Measurements from ENCODE around the gene LRFN4. TPM values are rescaled to one million over a fixed set of nuclear protein-coding genes. Genes with fewer than 3 reads are reported as not detected.
"Not testable (repeated sequence)": the region's sequence is repeated elsewhere in the genome, so short reads cannot be mapped to it uniquely, and the experiment has no call there.

The LRFN4 gene
- total RNA-seq, 1 donor from 2014 or later = 13.5 TPM

- no peaks in the 10 kb centered on the region for H3K4me1 ChIP-seq
- intact Hi-C loops (cut with micrococcal nuclease) = loop anchor here (10.0 kb wide), 1 partner anchor 104 kb away; no protein-coding TSS in a partner anchor
- H3K36me3 ChIP-seq = no peaks in the 10 kb centered on the region
- H3K27ac ChIP-seq (replicated peaks) = no peak overlapping the region
- H3K4me3 ChIP-seq = no peak overlapping the region
- no peaks in the 10 kb centered on the region for H3K9me3 ChIP-seq (replicated peaks)
- no peaks in the 10 kb centered on the region for H3K27me3 ChIP-seq (ENCODE audit: low read depth)
- DNase-seq = no peak
- TF ChIP-seq, protein P1, sequence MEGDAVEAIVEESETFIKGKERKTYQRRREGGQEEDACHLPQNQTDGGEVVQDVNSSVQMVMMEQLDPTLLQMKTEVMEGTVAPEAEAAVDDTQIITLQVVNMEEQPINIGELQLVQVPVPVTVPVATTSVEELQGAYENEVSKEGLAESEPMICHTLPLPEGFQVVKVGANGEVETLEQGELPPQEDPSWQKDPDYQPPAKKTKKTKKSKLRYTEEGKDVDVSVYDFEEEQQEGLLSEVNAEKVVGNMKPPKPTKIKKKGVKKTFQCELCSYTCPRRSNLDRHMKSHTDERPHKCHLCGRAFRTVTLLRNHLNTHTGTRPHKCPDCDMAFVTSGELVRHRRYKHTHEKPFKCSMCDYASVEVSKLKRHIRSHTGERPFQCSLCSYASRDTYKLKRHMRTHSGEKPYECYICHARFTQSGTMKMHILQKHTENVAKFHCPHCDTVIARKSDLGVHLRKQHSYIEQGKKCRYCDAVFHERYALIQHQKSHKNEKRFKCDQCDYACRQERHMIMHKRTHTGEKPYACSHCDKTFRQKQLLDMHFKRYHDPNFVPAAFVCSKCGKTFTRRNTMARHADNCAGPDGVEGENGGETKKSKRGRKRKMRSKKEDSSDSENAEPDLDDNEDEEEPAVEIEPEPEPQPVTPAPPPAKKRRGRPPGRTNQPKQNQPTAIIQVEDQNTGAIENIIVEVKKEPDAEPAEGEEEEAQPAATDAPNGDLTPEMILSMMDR (IDR thresholded peaks at IDR 0.05; ENCODE audit: borderline replicate concordance) = no peak
Observed at GRCh38 chr11:66818231-66818955, 38.5 kb upstream of the LRFN4 start.

- Histone ChIP-seq H3K9me3 (replicated peaks) (no peaks in the 10 kb centered on the region), H3K4me1 (no peaks in the 10 kb centered on the region), H3K27ac (replicated peaks) (no peak overlapping the region), H3K36me3 (no peaks in the 10 kb centered on the region), H3K27me3 (ENCODE audit: low read depth) (no peaks in the 10 kb centered on the region), H3K4me3 (no peak overlapping the region)
- intact Hi-C loops (cut with micrococcal nuclease) = no loop called here
- DNase-seq = no peak
- TF ChIP-seq, protein P1 (IDR thresholded peaks at IDR 0.05; ENCODE audit: borderline replicate concordance) = no peak
Observed at GRCh38 chr11:66820381-66820780, 36.5 kb upstream of the LRFN4 start.

GRCh38 chr11:66820901-66821300 is 36.0 kb upstream of the LRFN4 start:
- no peak for DNase-seq
- Histone ChIP-seq H3K36me3 (no peaks in the 10 kb centered on the region), H3K9me3 (replicated peaks) (no peaks in the 10 kb centered on the region), H3K4me1 (no peaks in the 10 kb centered on the region), H3K4me3 (no peak overlapping the region), H3K27ac (replicated peaks) (no peak overlapping the region), H3K27me3 (ENCODE audit: low read depth) (no peaks in the 10 kb centered on the region)
- TF ChIP-seq, protein P1 (IDR thresholded peaks at IDR 0.05; ENCODE audit: borderline replicate concordance) = no peak
- intact Hi-C loops (cut with micrococcal nuclease) = no loop called here

- TF ChIP-seq, protein P1 (IDR thresholded peaks at IDR 0.05; ENCODE audit: borderline replicate concordance) = no peak
- Histone ChIP-seq H3K27ac (replicated peaks) (no peak overlapping the region), H3K36me3 (no peaks in the 10 kb centered on the region), H3K9me3 (replicated peaks) (no peaks in the 10 kb centered on the region), H3K4me1 (no peaks in the 10 kb centered on the region), H3K4me3 (no peak overlapping the region), H3K27me3 (ENCODE audit: low read depth) (no peaks in the 10 kb centered on the region)
- intact Hi-C loops (cut with micrococcal nuclease) = no loop called here
- DNase-seq = no peak
Observed at GRCh38 chr11:66823700-66824099, 33.2 kb upstream of the LRFN4 start.

DNA sequence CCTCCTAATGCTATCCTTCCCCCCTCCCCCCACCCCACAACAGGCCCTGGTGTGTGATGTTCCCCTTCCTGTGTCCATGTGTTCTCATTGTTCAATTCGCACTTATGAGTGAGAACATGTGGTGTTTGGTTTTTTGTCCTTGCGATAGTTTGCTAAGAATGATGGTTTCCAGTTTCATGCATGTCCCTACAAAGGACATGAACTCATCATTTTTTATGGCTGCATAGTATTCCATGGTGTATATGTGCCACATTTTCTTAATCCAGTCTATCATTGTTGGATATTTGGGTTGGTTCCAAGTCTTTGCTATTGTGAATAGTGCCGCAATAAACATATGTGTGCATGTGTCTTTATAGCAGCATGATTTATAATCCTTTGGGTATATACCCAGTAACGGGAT is 32.3 kb upstream of the LRFN4 start:
- H3K36me3 ChIP-seq; DNase-seq; H3K9me3 ChIP-seq (replicated peaks); H3K27me3 ChIP-seq (ENCODE audit: low read depth); H3K4me3 ChIP-seq; intact Hi-C loops (cut with micrococcal nuclease); H3K4me1 ChIP-seq; H3K27ac ChIP-seq (replicated peaks): not testable (repeated sequence)

DNA sequence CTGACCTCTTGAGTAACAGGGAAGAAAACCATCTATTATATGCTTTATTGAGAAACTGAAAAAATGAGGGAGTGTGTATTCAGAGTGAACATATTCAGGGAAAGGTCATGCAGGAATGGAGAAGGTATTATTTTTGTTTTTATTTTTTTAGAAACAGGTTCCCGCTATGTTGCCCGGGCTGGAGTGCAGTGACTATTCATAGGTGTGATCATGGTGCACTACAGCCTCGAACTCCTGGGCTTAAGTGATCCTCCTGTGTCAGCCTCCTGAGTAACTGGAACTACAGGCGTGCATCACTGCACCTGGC is 22.4 kb upstream of the LRFN4 start:
- intact Hi-C loops (cut with micrococcal nuclease) = loop anchor here (2.0 kb wide), 1 partner anchor 140 kb away; no protein-coding TSS in a partner anchor
- Histone ChIP-seq H3K27me3 (ENCODE audit: low read depth) (no peaks in the 10 kb centered on the region), H3K9me3 (replicated peaks) (no peaks in the 10 kb centered on the region), H3K36me3 (peaks cover 7% of the 10 kb centered on the region), H3K4me1 (peaks cover under 1% of the 10 kb centered on the region), H3K27ac (replicated peaks) (peak overlapping the region; percentile 23), H3K4me3 (no peak overlapping the region)
- no peak for DNase-seq
- TF ChIP-seq, protein P1 (IDR thresholded peaks at IDR 0.05; ENCODE audit: borderline replicate concordance) = no peak

Data from left ventricle myocardium inferior (tissue), 1 donor.